HG03280 (cell line): ENCODE measurements around the gene GALNS.

Experiments used
- ATAC-seq: cut with Tn5 transposase; IDR thresholded peaks from one replicate; pipeline ENCODE4 v1.9.1; 2021; ENCODE audit warnings: mild to moderate bottlenecking, moderate library complexity; ENCODE audit not compliant: unreplicated experiment

Gene GALNS

GRCh38 chr16:88877564-88878289 lies 21.0 kb upstream of the GALNS start:
- ATAC-seq: no peak

DNA sequence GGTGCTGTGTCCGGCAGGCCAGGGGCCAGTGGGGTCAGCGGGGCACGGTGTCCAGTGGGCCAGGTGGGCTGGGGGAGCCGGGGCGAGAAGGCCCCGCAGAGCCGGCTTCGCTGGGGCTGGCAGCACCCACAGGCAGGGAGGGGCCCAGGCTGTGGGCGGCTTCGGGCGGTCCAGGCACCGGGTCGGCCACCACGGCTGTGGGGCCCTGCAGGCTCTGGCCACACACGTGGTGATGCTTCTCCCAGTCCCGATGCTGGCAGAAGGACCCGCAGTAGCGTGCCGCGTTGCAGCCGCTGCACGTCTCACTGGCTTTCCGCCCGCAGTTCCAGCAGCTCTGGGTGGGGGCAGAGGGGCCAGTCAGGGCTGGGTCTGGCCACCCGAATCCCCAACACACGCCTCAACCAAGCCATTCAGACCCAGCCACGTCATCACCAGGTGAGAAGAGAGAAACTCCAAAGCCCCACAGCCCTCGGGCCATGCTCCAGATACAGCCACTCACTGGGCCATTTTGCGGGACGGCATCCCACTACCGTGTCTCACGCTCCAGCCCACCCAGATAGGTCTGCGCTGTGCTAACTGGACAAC lies 20.3 kb upstream of the GALNS start:
- no peak for ATAC-seq

DNA sequence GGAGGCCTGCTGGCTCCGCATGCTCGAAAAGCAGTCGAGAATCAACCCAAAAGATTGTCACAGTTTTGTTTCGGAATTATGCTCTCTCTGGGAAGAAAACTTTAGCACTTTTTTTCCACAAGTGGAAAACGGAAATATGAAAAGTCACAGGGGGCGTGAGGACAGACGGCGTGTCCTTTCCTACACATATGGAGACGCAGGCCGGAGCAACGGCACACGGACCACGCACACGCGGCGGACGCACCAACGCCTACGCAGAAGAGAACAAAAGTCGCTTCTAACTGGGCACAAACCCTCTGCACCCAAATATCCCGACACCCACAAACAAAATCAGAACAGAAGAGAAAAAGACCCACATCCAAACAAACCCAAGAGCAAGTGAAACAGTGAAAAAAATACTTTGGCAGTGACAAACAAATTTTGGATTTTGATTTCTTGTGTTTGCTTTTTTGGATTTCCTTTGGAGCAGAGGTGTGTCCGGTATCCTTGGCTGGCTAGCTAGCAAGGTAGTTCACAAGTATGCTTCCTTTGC lies 19.0 kb upstream of the GALNS start:
- ATAC-seq: no peak

DNA sequence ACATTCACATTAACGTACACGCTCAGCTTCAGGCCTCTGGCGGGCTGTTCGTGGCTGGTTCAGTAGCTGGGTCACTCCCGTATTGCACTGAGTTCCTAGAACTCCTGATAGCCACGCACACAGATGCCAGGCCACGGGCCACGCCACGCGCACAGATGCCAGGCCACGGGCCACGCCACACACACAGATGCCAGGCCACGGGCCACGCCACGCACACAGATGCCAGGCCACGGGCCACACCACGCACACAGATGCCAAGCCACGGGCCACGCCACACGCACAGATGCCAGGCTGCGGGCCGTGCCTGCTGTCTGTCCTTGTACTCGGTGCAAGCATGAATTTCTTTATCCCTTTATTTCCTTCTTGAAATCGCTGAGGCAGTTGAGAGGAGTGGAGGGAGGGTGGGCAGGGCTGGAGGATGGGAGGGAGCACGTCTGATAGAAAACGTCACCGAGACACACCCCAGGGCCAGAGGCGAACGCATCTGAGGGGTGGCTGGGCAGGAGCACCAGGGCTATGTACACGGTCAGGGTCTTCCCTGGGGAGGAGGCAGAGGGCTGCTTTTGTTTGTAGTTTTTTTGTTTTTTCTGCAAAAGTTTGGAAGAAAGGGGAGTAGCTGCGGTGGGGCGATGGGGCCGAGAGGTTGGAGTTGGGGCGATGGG lies 18.3 kb upstream of the GALNS start:
- ATAC-seq: no peak

- no peak for ATAC-seq
Measured at GRCh38 chr16:88872650-88873331, 16.0 kb upstream of the GALNS start.

GRCh38 chr16:88871730-88872416 lies 15.1 kb upstream of the GALNS start:
- ATAC-seq: no peak

- ATAC-seq: no peak
Measured at GRCh38 chr16:88871349-88871702, 14.6 kb upstream of the GALNS start.

DNA sequence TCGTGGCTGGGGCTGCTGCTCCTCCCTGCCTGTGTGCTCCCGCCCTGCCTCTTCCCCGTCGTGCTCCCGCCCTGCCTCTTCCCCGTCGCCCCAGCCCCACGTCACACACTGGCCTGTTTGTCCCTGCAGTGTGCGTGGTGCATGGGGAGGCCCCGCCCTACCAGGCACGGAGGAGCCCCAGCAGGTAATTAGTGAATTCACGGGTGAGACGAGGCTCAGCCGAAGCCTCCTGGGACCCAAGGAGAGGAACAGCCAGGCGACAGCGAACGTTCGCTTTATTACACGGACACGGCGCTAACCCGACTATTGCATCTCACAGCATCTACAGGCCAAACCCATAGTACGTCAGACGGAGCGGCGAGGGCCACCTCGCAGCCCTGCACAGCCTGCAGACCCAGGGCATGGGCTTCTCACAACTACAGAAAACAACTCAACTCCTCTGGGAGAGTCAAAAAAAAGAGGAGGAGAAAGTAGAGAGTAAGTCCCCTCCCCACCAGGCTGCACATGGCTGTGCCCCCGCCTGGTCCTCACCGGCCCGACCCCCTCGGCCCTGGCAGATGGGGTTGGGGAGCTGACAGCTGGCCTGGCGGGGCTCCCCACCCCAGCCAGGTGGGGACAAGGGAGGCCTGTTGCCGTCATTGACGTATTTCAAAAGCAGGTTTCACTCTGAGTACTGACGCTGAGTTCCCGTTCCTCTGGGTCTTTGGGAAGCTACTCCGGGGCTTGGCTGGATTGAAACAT lies 14.0 kb upstream of the GALNS start:
- no peak for ATAC-seq

- ATAC-seq: no peak
Measured at GRCh38 chr16:88869673-88869980, 12.9 kb upstream of the GALNS start.

- no peak for ATAC-seq
Measured at GRCh38 chr16:88868974-88869672, 12.4 kb upstream of the GALNS start.

GRCh38 chr16:88867581-88868246 lies 11.0 kb upstream of the GALNS start:
- ATAC-seq: no peak

DNA sequence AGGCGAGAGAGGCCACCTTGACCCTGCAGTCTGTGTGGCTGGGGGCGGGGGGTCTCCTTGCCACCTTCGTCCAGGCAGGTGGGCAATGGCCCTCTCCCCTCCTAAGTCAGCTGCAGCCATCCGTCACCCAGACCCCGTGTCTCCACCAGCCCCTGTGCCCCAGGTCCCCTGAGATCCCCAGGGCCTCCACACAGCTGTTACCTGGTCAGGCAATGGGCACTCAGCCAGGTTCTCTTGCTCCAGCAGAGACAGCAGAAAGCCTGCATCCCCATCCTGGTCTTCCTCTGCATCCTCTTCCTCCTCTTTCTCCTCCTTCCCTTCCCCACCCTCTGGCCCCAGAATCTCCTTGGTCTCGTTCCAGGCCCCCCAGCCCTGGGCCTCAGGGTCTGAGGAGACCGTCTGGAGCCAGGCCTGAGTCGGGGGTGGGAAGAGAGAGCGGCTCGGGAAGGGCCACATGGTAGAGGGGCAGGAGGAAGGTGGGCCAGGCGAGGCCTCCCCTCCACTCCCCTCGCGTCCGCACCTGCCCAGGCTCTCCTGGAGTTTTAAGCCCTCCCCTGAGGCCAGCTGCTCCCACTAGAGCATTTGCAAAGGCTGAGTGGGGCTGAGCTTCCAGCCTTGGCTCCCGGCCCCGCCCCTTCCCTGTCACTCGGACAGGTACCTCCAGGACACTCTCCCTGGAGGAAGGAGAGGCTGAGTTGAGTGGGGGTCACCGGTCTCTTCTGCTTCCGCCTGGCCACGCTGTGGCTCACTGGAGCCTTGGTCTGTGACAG lies 9.6 kb upstream of the GALNS start, which contains the start of gene PABPN1L:
Gene PABPN1L, minus strand, starts transcription at position 510 of the 770 bp plus-strand sequence. Its CDS starts 54 bp downstream, at position 456.
- ATAC-seq: no peak

GRCh38 chr16:88865742-88866141 lies 9.0 kb upstream of the GALNS start:
- no peak for ATAC-seq

GRCh38 chr16:88865310-88865709 lies 8.6 kb upstream of the GALNS start:
- ATAC-seq: no peak

GRCh38 chr16:88864521-88864920 lies 7.8 kb upstream of the GALNS start:
- no peak for ATAC-seq

DNA sequence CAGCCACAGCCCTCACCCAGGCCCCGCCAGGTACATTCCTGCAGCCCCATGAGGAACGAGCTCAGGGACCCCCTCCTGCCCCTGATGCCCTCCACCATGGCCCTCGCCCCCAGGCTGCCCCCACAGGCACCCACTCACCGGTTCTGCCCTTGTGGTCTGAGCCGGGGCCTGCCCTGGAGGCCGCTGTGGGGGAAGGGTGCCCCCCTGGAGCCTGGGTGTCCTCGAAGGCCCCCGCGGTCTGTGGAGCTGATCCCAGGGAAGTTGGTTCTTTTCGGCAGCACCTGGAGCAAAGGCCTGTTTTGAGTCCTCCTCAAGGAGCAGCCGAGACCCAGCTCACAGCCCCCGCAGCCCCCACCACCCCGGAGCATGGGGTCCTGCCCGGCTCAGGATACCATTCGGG lies 7.4 kb upstream of the GALNS start:
- ATAC-seq: no peak

DNA sequence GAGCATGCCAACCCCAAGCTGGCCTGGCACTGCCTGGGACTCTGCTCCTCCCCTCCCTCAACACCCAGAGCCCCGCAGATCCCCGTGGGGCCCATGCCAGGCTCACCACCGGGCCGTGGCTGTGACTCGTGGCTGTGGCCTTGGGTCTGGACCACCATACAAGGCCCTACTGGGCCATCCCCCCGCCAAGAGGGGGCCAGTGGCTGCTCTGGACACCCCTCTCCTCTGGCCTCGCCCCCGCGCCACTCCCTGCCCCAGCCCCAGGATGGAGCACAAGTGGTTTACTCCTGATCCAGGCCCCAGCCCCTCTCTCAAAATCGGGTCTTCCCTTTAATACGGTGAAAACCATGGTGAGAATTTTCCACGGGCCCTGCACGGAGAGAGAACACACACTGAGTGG lies 6.7 kb upstream of the GALNS start:
- ATAC-seq: no peak

GRCh38 chr16:88862968-88863367 lies 6.2 kb upstream of the GALNS start:
- ATAC-seq: no peak
